ENCODE data around the gene FLT1. TPM values are rescaled to one million over a fixed set of nuclear protein-coding genes. Genes with fewer than 3 reads are reported as not detected.

The FLT1 gene
- total RNA-seq, 1 donor from 2014 or later, result 12.6 TPM

GRCh38 chr13:28459911-28460310 lies 35.0 kb downstream of the FLT1 start:
- ATAC-seq (no peak), DNase-seq (ENCODE audit: low spot score) (no peak)

GRCh38 chr13:28458608-28459007 lies 36.3 kb downstream of the FLT1 start:
- DNase-seq (ENCODE audit: low spot score) (no peak), ATAC-seq (no peak)

- DNase-seq (ENCODE audit: low spot score) (no peak), ATAC-seq (no peak)
Observed at GRCh38 chr13:28458051-28458450, 36.9 kb downstream of the FLT1 start.

- no peak for DNase-seq (ENCODE audit: low spot score)
- no peak for ATAC-seq
Observed at GRCh38 chr13:28457521-28457920, 37.4 kb downstream of the FLT1 start.

GRCh38 chr13:28455580-28456194 lies 39.2 kb downstream of the FLT1 start:
- DNase-seq (ENCODE audit: low spot score), result no peak

GRCh38 chr13:28452755-28453154 lies 42.2 kb downstream of the FLT1 start:
- ATAC-seq, result no peak
- DNase-seq (ENCODE audit: low spot score), result no peak

More at GRCh38 chr13:28455580-28456194, 39.2 kb downstream of the FLT1 start:
- no peak for ATAC-seq

- DNase-seq (ENCODE audit: low spot score) (no peak), ATAC-seq (no peak)
Observed at GRCh38 chr13:28451482-28452217, 43.3 kb downstream of the FLT1 start.

GRCh38 chr13:28449826-28450773 lies 44.8 kb downstream of the FLT1 start:
- DNase-seq (ENCODE audit: low spot score) (no peak), ATAC-seq (no peak)

- ATAC-seq (no peak), DNase-seq (ENCODE audit: low spot score) (no peak)
Observed at GRCh38 chr13:28448651-28449358, 46.1 kb downstream of the FLT1 start.

- ATAC-seq (no peak), DNase-seq (ENCODE audit: low spot score) (no peak)
Observed at GRCh38 chr13:28447989-28448388, 46.9 kb downstream of the FLT1 start.

- no peak for ATAC-seq
- no peak for DNase-seq (ENCODE audit: low spot score)
Observed at GRCh38 chr13:28447206-28447605, 47.7 kb downstream of the FLT1 start.

GRCh38 chr13:28442839-28443238 lies 52.1 kb downstream of the FLT1 start:
- no peak for DNase-seq (ENCODE audit: low spot score)

GRCh38 chr13:28441529-28441928 lies 53.4 kb downstream of the FLT1 start:
- ATAC-seq, result no peak

More at GRCh38 chr13:28442839-28443238, 52.1 kb downstream of the FLT1 start:
- peak; percentile 68 for ATAC-seq

GRCh38 chr13:28440774-28441504 lies 54.0 kb downstream of the FLT1 start:
- ATAC-seq (no peak), DNase-seq (ENCODE audit: low spot score) (no peak)

More at GRCh38 chr13:28441529-28441928, 53.4 kb downstream of the FLT1 start:
- DNase-seq (ENCODE audit: low spot score), result no peak

GRCh38 chr13:28438598-28439334 lies 56.2 kb downstream of the FLT1 start:
- DNase-seq (ENCODE audit: low spot score) (no peak), ATAC-seq (no peak)

- no peak for ATAC-seq
- DNase-seq (ENCODE audit: low spot score), result no peak
Observed at GRCh38 chr13:28438067-28438466, 56.9 kb downstream of the FLT1 start.

GRCh38 chr13:28435917-28436316 lies 59.0 kb downstream of the FLT1 start:
- ATAC-seq (no peak), DNase-seq (ENCODE audit: low spot score) (no peak)

- ATAC-seq, result no peak
- no peak for DNase-seq (ENCODE audit: low spot score)
Observed at GRCh38 chr13:28434926-28435325, 60.0 kb downstream of the FLT1 start.

GRCh38 chr13:28432816-28433560 lies 61.9 kb downstream of the FLT1 start:
- DNase-seq (ENCODE audit: low spot score) (no peak), ATAC-seq (no peak)

Measured in left lobe of liver (tissue), 2 donors.